Tibial nerve (tissue), 3 donors: ENCODE measurements around the gene TP53AIP1.

Experiments
- CTCF ChIP-seq, 5 experiments: fragments of 200-600 bp in 3 of 5; fragments of 450-650 bp in 2 of 5; sonication (generic) in 3 of 5; IDR thresholded peaks; one replicate each; pipeline ENCODE4 v1.5.1; 2016 to 2019; ENCODE audit warnings: antibody characterized with exemption in 5 of 5, mild to moderate bottlenecking in 3 of 5, moderate library complexity in 2 of 5
- POLR2A ChIP-seq, 2 donors: fragments of 450-650 bp; IDR thresholded peaks; one replicate each; pipeline ENCODE4 v1.6.1; 2017; ENCODE audit warnings: antibody characterized with exemption in 2 of 2, mild to moderate bottlenecking in 2 of 2, moderate library complexity in 2 of 2

- TF ChIP-seq CTCF (IDR thresholded peaks at IDR 0.05) (no peak), POLR2A (IDR thresholded peaks at IDR 0.05) (no peak)
Observed at GRCh38 chr11:128943428-128943976, 831 bp upstream of the TP53AIP1 start.
